NCI-H2029 treated with DMSO at 0.1 percent for 48 hours (cell line): Measurements from ENCODE around the gene SLC35F6.

Experiments
- DNase-seq: peaks from one replicate; lab custom pipeline; 2025; lab: John Stamatoyannopoulos, UW

SLC35F6 gene

DNA sequence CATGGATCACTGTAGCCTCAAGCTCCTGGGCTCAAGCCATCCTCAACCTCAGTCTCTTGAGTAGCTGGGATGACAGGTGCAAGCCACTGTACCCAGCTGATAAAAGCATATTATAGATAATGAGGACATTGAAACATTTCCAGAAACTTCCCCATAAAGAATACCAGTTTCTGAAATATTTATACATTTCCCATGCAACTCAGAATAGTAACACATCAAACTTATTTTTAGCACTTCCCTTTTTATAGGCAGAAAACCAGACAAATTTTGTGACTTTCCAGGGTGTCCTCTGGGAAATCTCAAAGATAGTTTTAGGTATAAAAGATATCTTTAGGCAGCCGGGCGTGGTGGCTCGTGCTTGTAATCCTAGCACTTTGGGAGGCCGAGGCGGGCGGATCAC lies 58.8 kb downstream of the SLC35F6 start:
- no peak for DNase-seq
